Measurements from ENCODE around the gene FBXO2.

FBXO2 gene

GRCh38 chr1:11651017-11651416 lies 3.2 kb downstream of the FBXO2 start:
- H2AFZ ChIP-seq, result no peak overlapping the region
- no peaks in the 10 kb centered on the region for H3K9me3 ChIP-seq (ENCODE audit: control insufficient read depth, low read length)
- no peak overlapping the region for H3K27ac ChIP-seq
- H3K4me1 ChIP-seq, result no peaks in the 10 kb centered on the region
- TF ChIP-seq CTCF (IDR thresholded peaks at IDR 0.05), result no peak
- H3K36me3 ChIP-seq (ENCODE audit: control insufficient read depth, insufficient read depth, low read length), result no peaks in the 10 kb centered on the region
- H3K79me2 ChIP-seq, result no peaks in the 10 kb centered on the region
- no peak overlapping the region for H3K9ac ChIP-seq
- H3K27me3 ChIP-seq (ENCODE audit: control insufficient read depth, insufficient read depth, low read length), result no peaks in the 10 kb centered on the region
- H3K4me3 ChIP-seq (ENCODE audit: low read depth, low read length), result no peak overlapping the region
- H3K4me2 ChIP-seq (ENCODE audit: low read length), result no peak overlapping the region

- Histone ChIP-seq H3K4me3 (ENCODE audit: low read depth, low read length) (no peak overlapping the region), H3K27me3 (ENCODE audit: control insufficient read depth, insufficient read depth, low read length) (no peaks in the 10 kb centered on the region), H3K27ac (no peak overlapping the region), H3K4me2 (ENCODE audit: low read length) (no peak overlapping the region), H2AFZ (peak overlapping the region; percentile 56), H3K4me1 (no peaks in the 10 kb centered on the region), H3K79me2 (no peaks in the 10 kb centered on the region), H3K9ac (no peak overlapping the region), H3K36me3 (ENCODE audit: control insufficient read depth, insufficient read depth, low read length) (no peaks in the 10 kb centered on the region), H3K9me3 (ENCODE audit: control insufficient read depth, low read length) (no peaks in the 10 kb centered on the region)
- peak; percentile 64 for TF ChIP-seq CTCF (IDR thresholded peaks at IDR 0.05)
Observed at GRCh38 chr1:11650331-11650991, 3.8 kb downstream of the FBXO2 start.

GRCh38 chr1:11649624-11650330 lies 4.5 kb downstream of the FBXO2 start:
- Histone ChIP-seq H3K27ac (no peak overlapping the region), H3K4me2 (ENCODE audit: low read length) (no peak overlapping the region), H3K9me3 (ENCODE audit: control insufficient read depth, low read length) (no peaks in the 10 kb centered on the region), H2AFZ (no peak overlapping the region), H3K4me1 (no peaks in the 10 kb centered on the region), H3K36me3 (ENCODE audit: control insufficient read depth, insufficient read depth, low read length) (no peaks in the 10 kb centered on the region), H3K27me3 (ENCODE audit: control insufficient read depth, insufficient read depth, low read length) (no peaks in the 10 kb centered on the region), H3K9ac (no peak overlapping the region), H3K4me3 (ENCODE audit: low read depth, low read length) (no peak overlapping the region), H3K79me2 (no peaks in the 10 kb centered on the region)
- no peak for TF ChIP-seq CTCF (IDR thresholded peaks at IDR 0.05)

GRCh38 chr1:11649237-11649623 lies 5.0 kb downstream of the FBXO2 start:
- H3K4me2 ChIP-seq (ENCODE audit: low read length), result no peak overlapping the region
- no peak overlapping the region for H3K4me3 ChIP-seq (ENCODE audit: low read depth, low read length)
- no peaks in the 10 kb centered on the region for H3K79me2 ChIP-seq
- H3K4me1 ChIP-seq, result no peaks in the 10 kb centered on the region
- no peak overlapping the region for H3K27ac ChIP-seq
- H3K27me3 ChIP-seq (ENCODE audit: control insufficient read depth, insufficient read depth, low read length), result no peaks in the 10 kb centered on the region
- H3K9me3 ChIP-seq (ENCODE audit: control insufficient read depth, low read length), result no peaks in the 10 kb centered on the region
- no peak for TF ChIP-seq CTCF (IDR thresholded peaks at IDR 0.05)
- no peak overlapping the region for H2AFZ ChIP-seq
- no peaks in the 10 kb centered on the region for H3K36me3 ChIP-seq (ENCODE audit: control insufficient read depth, insufficient read depth, low read length)
- no peak overlapping the region for H3K9ac ChIP-seq

Measured in parathyroid adenoma (tissue), 2 donors.